H1 (cell line): ENCODE results near the gene MED12L. TPM values are rescaled to one million over a fixed set of nuclear protein-coding genes. Genes with fewer than 3 reads are reported as not detected.

ENCODE experiments used
- CHD7 ChIP-seq: fragments of 300-600 bp; sonication (generic); IDR thresholded peaks from 2 replicates; pipeline ENCODE4 v1.7.1; 2012; ENCODE audit warnings: low read length, moderate library complexity, mild to moderate bottlenecking, inconsistent platforms; ENCODE audit not compliant: insufficient replicate concordance
- MAFK ChIP-seq: IDR thresholded peaks from 2 replicates; pipeline ENCODE4 v1.6.1; 2012; ENCODE audit warnings: low read depth, mild to moderate bottlenecking, improper control_type of control experiment, low read length
- polyA plus RNA-seq, 7 experiments: library from polyadenylated mRNA; depleted of rRNA in 3 of 7; stranded (reverse) in 5 of 7; unstranded in 2 of 7; fragments of >200 nt in 5 of 7; fragments of 200-250 nt in 2 of 7; gene quantifications; 1 replicate in 5 of 7; 2 replicates in 1 of 7; 4 replicates in 1 of 7; pipeline versions ENCODE4 v1.2.1 to v1.2.3, GENCODE V29; 2011 to 2013; ENCODE audit warnings: missing spikeins in 2 of 7, mixed read lengths in 2 of 7
- total RNA-seq: library from RNA; stranded (reverse); fragmentation: NEBNext Ultra II Directional; extraction: Animal tissue kit (Norgen Biotek cat#: 25700); gene quantifications from 2 replicates; pipeline ENCODE4 v1.2.1, GENCODE V29; 2021

The MED12L gene
- total and polyA plus RNA-seq, 2 of the 8 experiments (the other 6 are each of a cell fraction or from before 2014, with no cell fraction given) = 3.6 to 26.2 TPM

GRCh38 chr3:151074256-151074655 lies 11.2 kb upstream of the MED12L start (continued):
- TF ChIP-seq CHD7 (no peak), MAFK (no peak)
